ENCODE results near the gene SH3RF1.
A peak's percentile ranks its signal among the peaks of the same experiment; 100 is the strongest.

SH3RF1 gene

DNA sequence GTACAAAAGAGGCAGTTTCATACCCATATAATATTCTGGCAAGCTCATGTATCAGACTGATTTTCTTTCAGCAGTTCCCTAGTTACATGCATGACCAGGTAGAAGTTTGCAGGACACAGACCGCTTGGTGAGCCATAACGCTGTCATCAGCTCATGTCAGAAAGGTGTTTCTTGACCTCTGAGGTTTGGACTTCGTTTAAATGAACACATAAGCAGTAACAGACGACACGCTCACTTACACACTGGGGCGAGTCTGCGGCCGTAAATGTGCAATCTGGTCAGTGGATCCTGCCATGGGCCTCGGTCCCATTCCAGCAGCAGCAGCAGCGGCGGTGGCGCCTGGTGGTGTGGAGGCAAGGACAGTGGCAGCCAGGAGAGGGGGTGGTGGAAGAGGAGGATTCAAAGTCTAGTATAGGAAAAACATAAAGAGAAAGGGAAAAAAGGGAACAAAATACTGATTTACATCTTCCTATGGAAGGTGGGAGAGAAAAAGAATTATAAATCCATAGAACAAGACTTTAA lies 148.8 kb downstream of the SH3RF1 start:
- Histone ChIP-seq H3K36me3 (replicated peaks; ENCODE audit: low read depth, low read length) (no peaks in the 10 kb centered on the region), H3K27me3 (ENCODE audit: low read depth, low read length) (no peaks in the 10 kb centered on the region), H3K27ac (ENCODE audit: low read length) (no peak overlapping the region), H3K9ac (ENCODE audit: low read length) (no peak overlapping the region), H3K4me3 (ENCODE audit: low read length) (no peak overlapping the region), H3K79me2 (ENCODE audit: low read length) (no peaks in the 10 kb centered on the region), H3K9me3 (ENCODE audit: insufficient read depth, low read length) (no peaks in the 10 kb centered on the region), H3K4me1 (ENCODE audit: low read length) (peaks cover 5% of the 10 kb centered on the region), H2AFZ (ENCODE audit: low read depth, low read length) (no peak overlapping the region), H4K20me1 (ENCODE audit: insufficient read depth, low read length) (no peaks in the 10 kb centered on the region), H3K4me2 (ENCODE audit: low read length) (no peak overlapping the region)
- no peak for TF ChIP-seq EZH2phosphoT487 (IDR thresholded peaks at IDR 0.05; ENCODE audit: low read depth)
- TF ChIP-seq, protein P1, sequence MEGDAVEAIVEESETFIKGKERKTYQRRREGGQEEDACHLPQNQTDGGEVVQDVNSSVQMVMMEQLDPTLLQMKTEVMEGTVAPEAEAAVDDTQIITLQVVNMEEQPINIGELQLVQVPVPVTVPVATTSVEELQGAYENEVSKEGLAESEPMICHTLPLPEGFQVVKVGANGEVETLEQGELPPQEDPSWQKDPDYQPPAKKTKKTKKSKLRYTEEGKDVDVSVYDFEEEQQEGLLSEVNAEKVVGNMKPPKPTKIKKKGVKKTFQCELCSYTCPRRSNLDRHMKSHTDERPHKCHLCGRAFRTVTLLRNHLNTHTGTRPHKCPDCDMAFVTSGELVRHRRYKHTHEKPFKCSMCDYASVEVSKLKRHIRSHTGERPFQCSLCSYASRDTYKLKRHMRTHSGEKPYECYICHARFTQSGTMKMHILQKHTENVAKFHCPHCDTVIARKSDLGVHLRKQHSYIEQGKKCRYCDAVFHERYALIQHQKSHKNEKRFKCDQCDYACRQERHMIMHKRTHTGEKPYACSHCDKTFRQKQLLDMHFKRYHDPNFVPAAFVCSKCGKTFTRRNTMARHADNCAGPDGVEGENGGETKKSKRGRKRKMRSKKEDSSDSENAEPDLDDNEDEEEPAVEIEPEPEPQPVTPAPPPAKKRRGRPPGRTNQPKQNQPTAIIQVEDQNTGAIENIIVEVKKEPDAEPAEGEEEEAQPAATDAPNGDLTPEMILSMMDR (IDR thresholded peaks at IDR 0.05; ENCODE audit: low read depth, low read length), result no peak

DNA sequence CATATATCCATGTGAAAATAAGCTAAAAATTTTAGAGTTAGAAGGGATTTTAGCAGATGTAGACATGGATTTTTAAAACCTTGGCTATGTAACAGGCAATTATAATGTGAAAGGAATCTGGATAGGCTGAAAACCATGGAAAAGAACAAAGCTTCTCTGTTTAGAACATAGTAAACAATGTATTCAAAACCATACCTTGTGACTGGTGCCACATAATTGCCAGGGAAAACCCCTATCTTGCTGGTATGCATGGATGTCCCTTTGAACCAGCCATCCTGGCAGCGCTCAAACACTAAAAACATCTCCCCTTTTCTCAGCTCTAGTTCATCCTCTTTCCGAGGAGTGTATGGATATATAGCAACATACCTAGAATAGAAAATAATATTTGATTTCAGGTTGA lies 150.1 kb downstream of the SH3RF1 start:
- Histone ChIP-seq H4K20me1 (ENCODE audit: insufficient read depth, low read length) (no peaks in the 10 kb centered on the region), H3K79me2 (ENCODE audit: low read length) (no peaks in the 10 kb centered on the region), H3K4me1 (ENCODE audit: low read length) (peaks cover 13% of the 10 kb centered on the region), H3K27me3 (ENCODE audit: low read depth, low read length) (no peaks in the 10 kb centered on the region), H3K4me3 (ENCODE audit: low read length) (no peak overlapping the region), H3K36me3 (replicated peaks; ENCODE audit: low read depth, low read length) (no peaks in the 10 kb centered on the region), H3K9ac (ENCODE audit: low read length) (no peak overlapping the region), H2AFZ (ENCODE audit: low read depth, low read length) (no peak overlapping the region), H3K27ac (ENCODE audit: low read length) (no peak overlapping the region), H3K9me3 (ENCODE audit: insufficient read depth, low read length) (no peaks in the 10 kb centered on the region), H3K4me2 (ENCODE audit: low read length) (peak overlapping the region; percentile 19; the same call in 1 of the 2 replicates)
- no peak for TF ChIP-seq EZH2phosphoT487 (IDR thresholded peaks at IDR 0.05; ENCODE audit: low read depth)
- TF ChIP-seq, protein P1 (IDR thresholded peaks at IDR 0.05; ENCODE audit: low read depth, low read length), result no peak

DNA sequence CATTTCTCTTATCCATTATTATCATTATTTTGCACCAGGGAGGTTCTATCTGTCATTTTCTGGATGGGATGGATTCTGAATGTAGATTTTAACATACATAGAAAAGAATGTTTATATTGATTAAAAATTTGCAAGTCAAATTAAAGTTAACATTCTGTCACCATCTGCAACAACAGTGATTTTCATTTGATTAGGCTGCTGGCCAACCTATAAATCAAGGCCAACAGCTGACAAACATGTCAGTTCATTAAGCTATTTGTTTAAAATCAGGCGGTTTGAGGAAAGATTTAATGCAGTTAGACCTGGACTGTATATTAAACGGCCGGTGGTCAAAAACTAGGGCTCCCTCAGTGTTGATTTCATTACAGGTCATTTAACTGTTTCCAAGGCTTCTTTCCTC lies 151.2 kb downstream of the SH3RF1 start:
- H3K27me3 ChIP-seq (ENCODE audit: low read depth, low read length), result no peaks in the 10 kb centered on the region
- H3K4me3 ChIP-seq (ENCODE audit: low read length), result no peak overlapping the region
- no peaks in the 10 kb centered on the region for H3K36me3 ChIP-seq (replicated peaks; ENCODE audit: low read depth, low read length)
- H3K27ac ChIP-seq (ENCODE audit: low read length), result no peak overlapping the region
- TF ChIP-seq, protein P1 (IDR thresholded peaks at IDR 0.05; ENCODE audit: low read depth, low read length), result no peak
- TF ChIP-seq EZH2phosphoT487 (IDR thresholded peaks at IDR 0.05; ENCODE audit: low read depth), result no peak
- H3K79me2 ChIP-seq (ENCODE audit: low read length), result no peaks in the 10 kb centered on the region
- no peaks in the 10 kb centered on the region for H3K9me3 ChIP-seq (ENCODE audit: insufficient read depth, low read length)
- no peaks in the 10 kb centered on the region for H4K20me1 ChIP-seq (ENCODE audit: insufficient read depth, low read length)
- H2AFZ ChIP-seq (ENCODE audit: low read depth, low read length), result no peak overlapping the region
- H3K4me1 ChIP-seq (ENCODE audit: low read length), result peaks cover 14% of the 10 kb centered on the region
- H3K9ac ChIP-seq (ENCODE audit: low read length), result no peak overlapping the region
- no peak overlapping the region for H3K4me2 ChIP-seq (ENCODE audit: low read length)

DNA sequence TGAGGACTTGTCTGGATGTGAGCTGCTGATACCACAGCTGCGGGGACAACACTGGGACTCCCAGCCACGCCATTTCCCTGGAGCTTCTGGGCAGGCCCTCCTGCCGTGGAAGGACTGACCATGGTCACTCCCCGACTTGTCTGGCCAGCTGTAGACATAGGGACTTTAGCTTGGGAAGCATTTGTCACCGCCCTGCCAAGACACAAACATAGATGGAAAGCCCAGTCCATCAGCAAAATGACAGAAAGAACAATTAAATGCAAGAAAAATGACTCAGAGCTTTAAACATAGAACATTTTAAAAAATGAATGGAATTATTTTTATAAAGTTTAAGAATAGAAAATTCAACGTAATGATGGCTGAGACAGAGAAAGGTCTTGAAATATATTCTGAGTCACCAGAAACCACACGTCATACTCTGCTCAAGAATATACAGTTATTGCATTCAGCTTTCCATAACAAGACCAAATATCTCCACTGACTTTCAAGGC lies 153.1 kb downstream of the SH3RF1 start:
- Histone ChIP-seq H3K9me3 (ENCODE audit: insufficient read depth, low read length) (no peaks in the 10 kb centered on the region), H2AFZ (ENCODE audit: low read depth, low read length) (no peak overlapping the region), H4K20me1 (ENCODE audit: insufficient read depth, low read length) (no peaks in the 10 kb centered on the region), H3K4me2 (ENCODE audit: low read length) (no peak overlapping the region), H3K27ac (ENCODE audit: low read length) (no peak overlapping the region), H3K27me3 (ENCODE audit: low read depth, low read length) (no peaks in the 10 kb centered on the region), H3K9ac (ENCODE audit: low read length) (no peak overlapping the region), H3K36me3 (replicated peaks; ENCODE audit: low read depth, low read length) (no peaks in the 10 kb centered on the region), H3K4me1 (ENCODE audit: low read length) (peaks cover 14% of the 10 kb centered on the region), H3K4me3 (ENCODE audit: low read length) (no peak overlapping the region), H3K79me2 (ENCODE audit: low read length) (no peaks in the 10 kb centered on the region)
- TF ChIP-seq EZH2phosphoT487 (IDR thresholded peaks at IDR 0.05; ENCODE audit: low read depth), result no peak
- TF ChIP-seq, protein P1 (IDR thresholded peaks at IDR 0.05; ENCODE audit: low read depth, low read length), result no peak
